Left colon (tissue), 2 donors: ENCODE measurements around the gene FAM20A. TPM values are rescaled to one million over a fixed set of nuclear protein-coding genes. Genes with fewer than 3 reads are reported as not detected.
"Not testable (repeated sequence)": the region's sequence is repeated elsewhere in the genome, so short reads cannot be mapped to it uniquely, and the experiment has no call there.

ENCODE experiments used
- ATAC-seq: fragments of 200-7000 bp; cut with Tn5 transposase; one replicate; pipeline ENCODE4 v1.9.1; 2020; ENCODE audit warnings: mild to moderate bottlenecking, moderate library complexity
- DNase-seq, 2 donors: peaks; one replicate each; pipeline ENCODE4 v3.0.0-alpha.2; 2020
- intact Hi-C, 2 donors: fragments of 100-400 bp; cut with DNase I in 1 of 2; cut with micrococcal nuclease in 1 of 2; formaldehyde crosslinking; loops; one replicate each; pipeline versions ENCODE4 v1.11.2 to v1.14.0; 2022; cut with DNase I, micrococcal nuclease
- total RNA-seq, 2 donors: library from RNA; stranded (reverse); fragmentation: NEBNext Ultra II Directional; extraction: Animal tissue kit (Norgen Biotek cat#: 25700); gene quantifications; one replicate each; pipeline ENCODE4 v1.2.1, GENCODE V29; 2021
- donor health status: DM: no; HTN: no; CAD: no.
- donor health status: DM: yes; HTN: yes; CAD: no.

FAM20A gene
- total RNA-seq, 2 donors from 2014 or later = 0.98 to 2.3 TPM

GRCh38 chr17:68595496-68595895 lies 5.7 kb downstream of the FAM20A start:
- no peak for ATAC-seq
- DNase-seq = no peak
- intact Hi-C loops = no loop called here

GRCh38 chr17:68594552-68594951 lies 6.6 kb downstream of the FAM20A start:
- DNase-seq (no peak), ATAC-seq (no peak)
- intact Hi-C loops = no loop called here

GRCh38 chr17:68592682-68593641 lies 8.2 kb downstream of the FAM20A start:
- ATAC-seq (no peak), DNase-seq (no peak)
- intact Hi-C loops = no loop called here

- DNase-seq (no peak), ATAC-seq (no peak)
- intact Hi-C loops = no loop called here
These were observed 9.2 kb downstream of the FAM20A start for GRCh38 chr17:68592009-68592408.

- DNase-seq (no peak), ATAC-seq (no peak)
- intact Hi-C loops = no loop called here
These were observed 9.6 kb downstream of the FAM20A start for GRCh38 chr17:68591583-68591982.

- DNase-seq (no peak), ATAC-seq (no peak)
- intact Hi-C loops = no loop called here
These were observed 12.1 kb downstream of the FAM20A start for GRCh38 chr17:68589086-68589485.

- DNase-seq (no peak), ATAC-seq (no peak)
- intact Hi-C loops = no loop called here
These were observed 12.8 kb downstream of the FAM20A start for GRCh38 chr17:68588362-68588761.

GRCh38 chr17:68587847-68588246 lies 13.3 kb downstream of the FAM20A start:
- ATAC-seq (no peak), DNase-seq (no peak)
- intact Hi-C loops = no loop called here

- ATAC-seq = no peak
- intact Hi-C loops = no loop called here
- no peak for DNase-seq
These were observed 14.1 kb downstream of the FAM20A start for GRCh38 chr17:68587026-68587425.

GRCh38 chr17:68585643-68586042 lies 15.5 kb downstream of the FAM20A start:
- intact Hi-C loops = no loop called here
- ATAC-seq = no peak

GRCh38 chr17:68584581-68585303 lies 16.4 kb downstream of the FAM20A start:
- ATAC-seq (no peak), DNase-seq (no peak)
- intact Hi-C loops = no loop called here

More at GRCh38 chr17:68585643-68586042, 15.5 kb downstream of the FAM20A start:
- no peak for DNase-seq

- DNase-seq, intact Hi-C loops, ATAC-seq: not testable (repeated sequence)
These were observed 18.3 kb downstream of the FAM20A start for GRCh38 chr17:68582867-68583266.

GRCh38 chr17:68581863-68582645 lies 19.1 kb downstream of the FAM20A start:
- intact Hi-C loops = no loop called here
- ATAC-seq (no peak), DNase-seq (no peak)

- DNase-seq (peak in 1 of 2 donors; percentile 24), ATAC-seq (no peak)
- intact Hi-C loops = no loop called here
These were observed 20.9 kb downstream of the FAM20A start for GRCh38 chr17:68580236-68580770.

GRCh38 chr17:68579194-68579927 lies 21.8 kb downstream of the FAM20A start:
- intact Hi-C loops = no loop called here
- DNase-seq (no peak), ATAC-seq (no peak)

GRCh38 chr17:68578236-68578635 lies 22.9 kb downstream of the FAM20A start:
- DNase-seq = no peak
- intact Hi-C loops = no loop called here
- ATAC-seq = no peak

- ATAC-seq = no peak
- intact Hi-C loops = no loop called here
- DNase-seq = no peak
These were observed 23.7 kb downstream of the FAM20A start for GRCh38 chr17:68577497-68577821.

GRCh38 chr17:68576811-68577496 lies 24.2 kb downstream of the FAM20A start:
- intact Hi-C loops = no loop called here
- ATAC-seq (no peak), DNase-seq (no peak)
